Type B pancreatic cell (in vitro differentiated cells): ENCODE measurements around the gene RPUSD3. TPM values are rescaled to one million over a fixed set of nuclear protein-coding genes. Genes with fewer than 3 reads are reported as not detected.
A peak's percentile ranks its signal among the peaks of the same experiment; 100 is the strongest.

Source experiments
- DNase-seq: peaks from one replicate; pipeline ENCODE4 v3.0.0; 2021; ENCODE audit warnings: mixed read lengths; ENCODE audit not compliant: unreplicated experiment; ENCODE audit errors: extremely low spot score
- H3K27ac Mint-ChIP-seq: 2 replicates; pipeline ENCODE4 v1.8.0; 2021; ENCODE audit warnings: mild to moderate bottlenecking, mixed read lengths
- H3K27me3 Mint-ChIP-seq: 2 replicates; pipeline ENCODE4 v1.8.0; 2021; ENCODE audit warnings: mixed read lengths
- H3K36me3 Mint-ChIP-seq: 2 replicates; pipeline ENCODE4 v1.8.0; 2021; ENCODE audit warnings: mixed read lengths
- H3K4me1 Mint-ChIP-seq: one replicate; pipeline ENCODE4 v1.8.0; 2021; ENCODE audit warnings: mixed read lengths; ENCODE audit not compliant: unreplicated experiment
- H3K4me3 Mint-ChIP-seq: 2 replicates; pipeline ENCODE4 v1.8.0; 2021; ENCODE audit warnings: mild to moderate bottlenecking, mixed read lengths
- H3K9me3 Mint-ChIP-seq: 2 replicates; pipeline ENCODE4 v1.8.0; 2021; ENCODE audit warnings: mixed read lengths
- total RNA-seq: library from RNA; stranded (reverse); gene quantifications from 2 replicates; pipeline ENCODE4 v1.2.1, GENCODE V29; 2021; ENCODE audit warnings: low replicate concordance
- TF ChIP-seq, protein P1 (sequence below): fragments of 200-600 bp; sonication (generic); conservative IDR thresholded peaks from 2 replicates; pipeline ENCODE4 v1.5.0; 2021; ENCODE audit warnings: antibody characterized with exemption, mild to moderate bottlenecking

Gene RPUSD3
- total RNA-seq, 1 donor from 2014 or later = 55.0 TPM

DNA sequence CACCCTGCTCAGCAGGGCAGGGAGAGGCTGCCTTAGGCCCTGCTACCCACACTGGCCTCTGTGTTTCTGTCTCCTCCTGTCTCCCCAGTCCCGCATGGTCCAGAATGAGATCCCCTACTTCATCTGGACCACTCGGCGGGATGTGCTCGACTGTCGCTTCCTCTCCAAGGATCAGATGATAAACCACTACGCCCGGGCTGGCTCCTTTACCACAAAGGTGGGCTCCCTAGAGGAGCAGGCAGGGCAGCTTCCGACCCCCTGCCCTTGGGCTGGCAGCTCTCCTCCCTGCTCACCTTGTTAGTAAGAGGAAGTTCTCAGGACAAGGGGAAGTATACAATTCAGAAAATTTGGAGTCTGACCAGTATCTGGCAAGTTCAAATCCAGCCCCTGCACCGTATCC lies 27.8 kb downstream of the RPUSD3 start:
- Mint-ChIP-seq H3K4me3 (no peak overlapping the region), H3K27me3 (no peaks in the 10 kb centered on the region), H3K4me1 (peaks cover 7% of the 10 kb centered on the region), H3K36me3 (peaks cover 5% of the 10 kb centered on the region), H3K9me3 (no peaks in the 10 kb centered on the region), H3K27ac (no peak overlapping the region)
- TF ChIP-seq, protein P1, sequence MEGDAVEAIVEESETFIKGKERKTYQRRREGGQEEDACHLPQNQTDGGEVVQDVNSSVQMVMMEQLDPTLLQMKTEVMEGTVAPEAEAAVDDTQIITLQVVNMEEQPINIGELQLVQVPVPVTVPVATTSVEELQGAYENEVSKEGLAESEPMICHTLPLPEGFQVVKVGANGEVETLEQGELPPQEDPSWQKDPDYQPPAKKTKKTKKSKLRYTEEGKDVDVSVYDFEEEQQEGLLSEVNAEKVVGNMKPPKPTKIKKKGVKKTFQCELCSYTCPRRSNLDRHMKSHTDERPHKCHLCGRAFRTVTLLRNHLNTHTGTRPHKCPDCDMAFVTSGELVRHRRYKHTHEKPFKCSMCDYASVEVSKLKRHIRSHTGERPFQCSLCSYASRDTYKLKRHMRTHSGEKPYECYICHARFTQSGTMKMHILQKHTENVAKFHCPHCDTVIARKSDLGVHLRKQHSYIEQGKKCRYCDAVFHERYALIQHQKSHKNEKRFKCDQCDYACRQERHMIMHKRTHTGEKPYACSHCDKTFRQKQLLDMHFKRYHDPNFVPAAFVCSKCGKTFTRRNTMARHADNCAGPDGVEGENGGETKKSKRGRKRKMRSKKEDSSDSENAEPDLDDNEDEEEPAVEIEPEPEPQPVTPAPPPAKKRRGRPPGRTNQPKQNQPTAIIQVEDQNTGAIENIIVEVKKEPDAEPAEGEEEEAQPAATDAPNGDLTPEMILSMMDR = no peak
- no peak for DNase-seq

DNA sequence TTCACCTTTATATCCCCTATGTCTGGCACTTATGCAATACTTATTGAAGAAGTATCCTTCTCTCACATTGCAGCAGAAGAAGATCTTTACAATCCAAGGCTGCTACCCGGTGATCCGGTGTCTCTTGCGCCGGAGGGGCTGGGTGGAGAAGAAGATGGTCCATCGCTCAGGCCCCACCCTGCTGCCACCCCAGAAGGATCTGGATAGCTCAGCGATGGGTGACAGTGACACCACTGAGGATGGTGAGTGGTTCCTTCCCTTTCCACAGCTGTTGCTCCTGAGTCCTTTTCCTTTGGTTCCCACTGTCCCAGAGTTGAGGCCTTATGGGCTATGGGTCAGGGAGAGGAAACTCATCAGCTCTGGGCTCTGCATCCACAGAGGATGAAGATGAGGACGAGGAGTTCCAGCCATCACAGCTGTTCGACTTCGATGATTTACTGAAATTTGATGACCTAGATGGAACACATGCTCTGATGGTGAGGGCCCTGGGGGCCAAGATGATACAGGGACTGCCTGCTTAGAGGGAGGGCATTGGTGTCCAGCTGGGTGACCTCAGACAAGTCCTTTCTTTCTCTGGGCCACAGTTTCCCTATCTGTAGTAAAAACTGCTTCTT lies 30.8 kb downstream of the RPUSD3 start:
- Mint-ChIP-seq H3K27ac (no peak overlapping the region), H3K4me1 (peaks cover 28% of the 10 kb centered on the region), H3K4me3 (no peak overlapping the region), H3K9me3 (no peaks in the 10 kb centered on the region), H3K27me3 (no peaks in the 10 kb centered on the region), H3K36me3 (no peaks in the 10 kb centered on the region)
- DNase-seq = no peak
- TF ChIP-seq, protein P1 = no peak

DNA sequence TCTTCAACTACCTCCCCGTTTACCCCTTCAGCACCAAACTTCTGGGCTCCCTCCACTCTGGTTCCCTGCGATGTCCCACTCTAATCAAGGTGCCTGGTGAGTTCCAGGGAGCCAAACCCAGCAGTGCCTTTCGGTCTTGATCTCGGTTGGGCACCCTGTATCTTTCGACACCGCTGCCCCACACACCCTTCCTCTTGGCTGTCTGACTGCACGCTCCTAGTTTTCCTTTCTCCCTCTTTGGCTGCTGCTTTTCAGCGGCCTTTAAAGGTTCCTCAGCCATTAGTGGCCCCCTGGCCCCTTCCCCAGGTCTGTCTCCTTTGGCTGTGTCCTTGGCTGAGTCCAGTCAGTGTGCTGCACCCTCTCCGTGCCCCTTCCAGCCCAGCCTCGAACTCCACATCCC lies 33.0 kb downstream of the RPUSD3 start:
- peak overlapping the region; percentile 70 for H3K27ac Mint-ChIP-seq
- H3K27me3 Mint-ChIP-seq = no peaks in the 10 kb centered on the region
- peaks cover 33% of the 10 kb centered on the region for H3K4me1 Mint-ChIP-seq
- no peaks in the 10 kb centered on the region for H3K36me3 Mint-ChIP-seq
- H3K4me3 Mint-ChIP-seq = peak overlapping the region; percentile 78
- TF ChIP-seq, protein P1 = no peak
- H3K9me3 Mint-ChIP-seq = no peaks in the 10 kb centered on the region
- DNase-seq = no peak

DNA sequence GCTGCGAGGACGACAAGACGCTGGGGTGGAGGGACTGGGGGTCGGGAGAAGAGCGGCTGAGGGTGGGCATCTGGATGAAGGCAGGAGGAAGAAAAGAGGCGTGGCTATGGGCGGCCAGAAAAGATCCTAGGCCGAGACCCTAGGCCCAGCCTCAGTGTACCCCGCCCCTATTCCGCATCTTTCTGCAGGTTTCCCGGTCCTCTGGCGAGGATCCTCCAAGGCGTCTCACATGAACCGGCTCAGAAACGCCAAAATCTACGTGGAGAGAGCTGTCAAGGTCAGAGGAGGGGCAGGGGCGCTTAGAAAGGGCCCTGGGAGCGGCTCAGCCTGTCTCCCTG lies 33.4 kb downstream of the RPUSD3 start:
- H3K9me3 Mint-ChIP-seq = no peaks in the 10 kb centered on the region
- TF ChIP-seq, protein P1 = no peak
- H3K4me3 Mint-ChIP-seq = peak overlapping the region; percentile 78
- H3K27ac Mint-ChIP-seq = peak overlapping the region; percentile 70
- H3K36me3 Mint-ChIP-seq = no peaks in the 10 kb centered on the region
- DNase-seq = no peak
- H3K27me3 Mint-ChIP-seq = no peaks in the 10 kb centered on the region
- peaks cover 33% of the 10 kb centered on the region for H3K4me1 Mint-ChIP-seq

DNA sequence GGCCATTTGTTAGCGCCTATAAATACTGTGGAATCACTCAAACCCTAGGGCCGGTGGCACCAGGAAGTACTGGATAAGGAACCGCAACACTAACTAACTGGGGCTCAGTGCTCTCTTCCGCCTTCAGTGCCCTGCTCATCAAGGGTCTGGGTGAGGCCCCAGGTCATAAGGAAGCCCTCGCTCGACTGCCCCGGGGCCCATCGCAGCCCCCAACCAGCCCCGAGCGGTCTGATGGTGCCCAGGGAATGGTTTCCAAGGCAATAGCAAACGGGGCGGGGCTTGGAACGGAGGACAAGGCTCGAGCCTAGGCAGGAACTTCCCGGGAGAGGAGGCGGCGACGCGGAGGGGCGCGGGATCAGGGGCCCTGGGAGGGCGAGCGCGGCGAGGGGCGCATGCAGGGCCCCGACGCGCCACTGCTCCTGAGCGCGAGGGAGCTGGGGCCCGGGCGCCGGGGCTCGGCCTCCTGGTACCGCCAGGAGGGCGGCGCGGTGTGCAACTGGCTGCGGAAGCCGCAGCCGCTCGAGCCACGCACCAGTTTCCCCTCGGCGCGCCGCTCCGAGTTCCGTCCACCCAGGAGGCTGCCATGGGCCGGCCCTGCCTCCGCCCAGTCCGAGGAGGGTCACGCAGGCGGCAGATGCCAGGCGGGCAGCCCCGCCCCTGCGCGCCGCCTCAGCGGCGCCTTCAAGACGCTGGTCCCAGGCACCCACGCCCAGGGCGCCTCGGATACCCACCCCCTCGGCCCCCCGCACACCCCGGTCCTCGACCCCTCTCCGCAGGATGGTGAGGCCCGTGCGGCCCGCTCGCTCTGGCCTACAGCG lies 34.0 kb downstream of the RPUSD3 start, which contains the start of gene TTLL3:
Gene TTLL3 (plus strand): TSS at position 648 of the 818 bp plus-strand sequence. CDS start 400 bp downstream, outside the sequence.
- Mint-ChIP-seq H3K9me3 (no peaks in the 10 kb centered on the region), H3K36me3 (no peaks in the 10 kb centered on the region), H3K4me1 (peaks cover 33% of the 10 kb centered on the region), H3K4me3 (peak within 1 kb of the TSS; percentile 90), H3K27ac (peak within 1 kb of the TSS; percentile 88), H3K27me3 (no peaks in the 10 kb centered on the region)
- peak; percentile 80 for DNase-seq
- TF ChIP-seq, protein P1 = peak; percentile 28
